Ecto neural progenitor cell (in vitro differentiated cells): ENCODE results near the gene EXOC8.

Source experiments
- DNase-seq: peaks from one replicate; pipeline ENCODE4 v3.0.0-alpha.2; 2018; ENCODE audit warnings: low spot score

The EXOC8 gene

GRCh38 chr1:231337472-231338269 lies at the start of gene EXOC8:
Gene EXOC8, minus strand, starts transcription at chr1:231337852. Its CDS starts 107 bp downstream, at chr1:231337745.
- peak; percentile 99 for DNase-seq

- no peak for DNase-seq
Observed at GRCh38 chr1:231386466-231386865, 48.8 kb upstream of the EXOC8 start.

- DNase-seq, result no peak
Observed at GRCh38 chr1:231385416-231385748, 47.7 kb upstream of the EXOC8 start.

- no peak for DNase-seq
Observed at GRCh38 chr1:231384696-231385415, 47.2 kb upstream of the EXOC8 start.

GRCh38 chr1:231383159-231383860 lies 45.7 kb upstream of the EXOC8 start:
- no peak for DNase-seq

GRCh38 chr1:231382426-231382825 lies 44.8 kb upstream of the EXOC8 start:
- DNase-seq, result no peak

GRCh38 chr1:231381729-231382128 lies 44.1 kb upstream of the EXOC8 start:
- DNase-seq, result no peak

GRCh38 chr1:231376875-231377549 lies 39.4 kb upstream of the EXOC8 start:
- no peak for DNase-seq

GRCh38 chr1:231376101-231376500 lies 38.4 kb upstream of the EXOC8 start:
- DNase-seq, result no peak

GRCh38 chr1:231374394-231374793 lies 36.7 kb upstream of the EXOC8 start:
- no peak for DNase-seq

- no peak for DNase-seq
Observed at GRCh38 chr1:231372501-231372900, 34.8 kb upstream of the EXOC8 start.

GRCh38 chr1:231369282-231369681 lies 31.6 kb upstream of the EXOC8 start:
- no peak for DNase-seq

GRCh38 chr1:231364192-231364591 lies 26.5 kb upstream of the EXOC8 start:
- DNase-seq, result no peak

GRCh38 chr1:231363624-231364023 lies 26.0 kb upstream of the EXOC8 start:
- no peak for DNase-seq

- no peak for DNase-seq
Observed at GRCh38 chr1:231362325-231362724, 24.7 kb upstream of the EXOC8 start.

- no peak for DNase-seq
Observed at GRCh38 chr1:231359113-231359512, 21.5 kb upstream of the EXOC8 start.

- DNase-seq, result no peak
Observed at GRCh38 chr1:231357831-231358354, 20.2 kb upstream of the EXOC8 start.

GRCh38 chr1:231357187-231357772 lies 19.6 kb upstream of the EXOC8 start:
- no peak for DNase-seq

GRCh38 chr1:231355171-231355570 lies 17.5 kb upstream of the EXOC8 start:
- no peak for DNase-seq

- no peak for DNase-seq
Observed at GRCh38 chr1:231354330-231355020, 16.8 kb upstream of the EXOC8 start.

- no peak for DNase-seq
Observed at GRCh38 chr1:231353086-231353485, 15.4 kb upstream of the EXOC8 start.
